Tibial nerve (tissue), 4 donors: Measurements from ENCODE around the gene LIPC. TPM values are rescaled to one million over a fixed set of nuclear protein-coding genes. Genes with fewer than 3 reads are reported as not detected.

Experiments
- DNase-seq, 2 donors: peaks; one replicate each; pipeline ENCODE4 v3.0.0-alpha.2; 2019; ENCODE audit warnings: low spot score in 2 of 2
- H3K27ac ChIP-seq, 4 donors: fragments of 200-600 bp; sonication (generic) in 3 of 4; one replicate each; pipeline ENCODE4 v1.5.1; 2017 to 2019; ENCODE audit warnings: mild to moderate bottlenecking in 1 of 4
- H3K27me3 ChIP-seq, 2 donors: fragments of 200-600 bp; sonication (generic) in 1 of 2; one replicate each; pipeline versions ENCODE4 v1.5.1 to v1.6.0; 2017 to 2019
- H3K36me3 ChIP-seq, 3 donors: fragments of 200-600 bp; sonication (generic); one replicate each; pipeline ENCODE4 v1.5.1; 2018 to 2019
- H3K4me1 ChIP-seq, 4 donors: fragments of 200-600 bp; sonication (generic) in 3 of 4; one replicate each; pipeline ENCODE4 v1.5.1; 2017 to 2019
- H3K4me3 ChIP-seq, 4 donors: fragments of 200-600 bp; sonication (generic) in 3 of 4; one replicate each; pipeline ENCODE4 v1.5.1; 2017 to 2019; ENCODE audit warnings: mild to moderate bottlenecking in 1 of 4, moderate library complexity in 1 of 4
- H3K9me3 ChIP-seq, 4 donors: fragments of 200-600 bp; sonication (generic) in 3 of 4; one replicate each; pipeline ENCODE4 v1.5.1; 2017 to 2019
- CTCF ChIP-seq, 5 experiments: fragments of 200-600 bp in 3 of 5; fragments of 450-650 bp in 2 of 5; sonication (generic) in 3 of 5; IDR thresholded peaks; one replicate each; pipeline ENCODE4 v1.5.1; 2016 to 2019; ENCODE audit warnings: antibody characterized with exemption in 5 of 5, mild to moderate bottlenecking in 3 of 5, moderate library complexity in 2 of 5
- EP300 ChIP-seq, 2 donors: sonication (generic); formaldehyde crosslinking; IDR thresholded peaks; one replicate each; pipeline ENCODE4 v1.6.1; 2017; ENCODE audit warnings: antibody characterized with exemption in 2 of 2, mild to moderate bottlenecking in 1 of 2
- POLR2A ChIP-seq, 2 donors: fragments of 450-650 bp; IDR thresholded peaks; one replicate each; pipeline ENCODE4 v1.6.1; 2017; ENCODE audit warnings: antibody characterized with exemption in 2 of 2, mild to moderate bottlenecking in 2 of 2, moderate library complexity in 2 of 2
- WGBS, 2 donors: methylation state at CpG; one replicate each; pipeline ENCODE4 v1.1.5; 2018; 5-methylcytosine and 5-hydroxymethylcytosine counted together
- total RNA-seq, 4 donors: library from RNA; depleted of rRNA; stranded (reverse); fragments of >200 nt; gene quantifications; one replicate each; pipeline ENCODE4 v1.1.0, GENCODE V29; 2016

The LIPC gene
- total RNA-seq, 4 donors from 2014 or later: 11.2 to 18.4 (median 14.7) TPM

GRCh38 chr15:58525991-58526421 is 94.2 kb downstream of the LIPC start:
- no peak for TF ChIP-seq CTCF (IDR thresholded peaks at IDR 0.05)
- H3K4me3 ChIP-seq: no peak overlapping the region
- no peaks in the 10 kb centered on the region for H3K27me3 ChIP-seq
- DNase-seq: no peak
- WGBS, 2 donors: 65 to 75% methylated on average over 4 of the region's 4 CpGs
- H3K9me3 ChIP-seq: no peaks in the 10 kb centered on the region
- H3K36me3 ChIP-seq: no peaks in the 10 kb centered on the region
- peak overlapping the region in 2 of 4 donors; percentile 40 to 50 for H3K27ac ChIP-seq
- peaks cover 0 to 63% (median 11%) of the 10 kb centered on the region in 4 donors for H3K4me1 ChIP-seq

GRCh38 chr15:58526647-58527192 is 94.9 kb downstream of the LIPC start:
- no peaks in the 10 kb centered on the region for H3K27me3 ChIP-seq
- no peak for DNase-seq
- peak overlapping the region in 2 of 4 donors; percentile 40 to 50 for H3K27ac ChIP-seq

GRCh38 chr15:58527573-58528187 is 95.9 kb downstream of the LIPC start:
- DNase-seq: no peak
- no peaks in the 10 kb centered on the region for H3K36me3 ChIP-seq
- H3K27ac ChIP-seq: peak overlapping the region in 1 of 4 donors; percentile 34
- TF ChIP-seq POLR2A (IDR thresholded peaks at IDR 0.05) (no peak), CTCF (IDR thresholded peaks at IDR 0.05) (no peak), EP300 (IDR thresholded peaks at IDR 0.05) (no peak)
- no peaks in the 10 kb centered on the region for H3K9me3 ChIP-seq
- H3K4me3 ChIP-seq: no peak overlapping the region
- peaks cover 0 to 46% (median 7%) of the 10 kb centered on the region in 4 donors for H3K4me1 ChIP-seq
- WGBS, 2 donors: 52 to 58% methylated on average over 9 of the region's 9 CpGs
- no peaks in the 10 kb centered on the region for H3K27me3 ChIP-seq

More at GRCh38 chr15:58526647-58527192, 94.9 kb downstream of the LIPC start:
- Histone ChIP-seq H3K9me3 (no peaks in the 10 kb centered on the region), H3K4me3 (no peak overlapping the region), H3K36me3 (no peaks in the 10 kb centered on the region), H3K4me1 (peaks cover 0 to 56% (median 10%) of the 10 kb centered on the region in 4 donors)
- 77 to 92% methylated on average over 6 to 7 of the region's 7 CpGs for WGBS, 2 donors
- TF ChIP-seq CTCF (IDR thresholded peaks at IDR 0.05): no peak
- peak in 1 of 2 donors; percentile 69 for TF ChIP-seq EP300 (IDR thresholded peaks at IDR 0.05)

GRCh38 chr15:58528188-58528870 is 96.5 kb downstream of the LIPC start:
- Histone ChIP-seq H3K36me3 (no peaks in the 10 kb centered on the region), H3K27me3 (no peaks in the 10 kb centered on the region), H3K9me3 (no peaks in the 10 kb centered on the region), H3K4me3 (no peak overlapping the region), H3K4me1 (peaks cover 0 to 40% (median 7%) of the 10 kb centered on the region in 4 donors), H3K27ac (peak overlapping the region in 2 of 4 donors; percentile 11 to 20)
- TF ChIP-seq CTCF (IDR thresholded peaks at IDR 0.05): no peak
- no peak for TF ChIP-seq EP300 (IDR thresholded peaks at IDR 0.05)
- no peak for TF ChIP-seq POLR2A (IDR thresholded peaks at IDR 0.05)
- DNase-seq: no peak
- WGBS, 2 donors: 63 to 76% methylated on average over 12 of the region's 12 CpGs

- no peak for TF ChIP-seq POLR2A (IDR thresholded peaks at IDR 0.05)
- TF ChIP-seq CTCF (IDR thresholded peaks at IDR 0.05): no peak
- no peak for TF ChIP-seq EP300 (IDR thresholded peaks at IDR 0.05)
- H3K9me3 ChIP-seq: no peaks in the 10 kb centered on the region
- WGBS, 2 donors: 61 to 74% methylated on average over 2 of the region's 2 CpGs
- DNase-seq: no peak
- no peak overlapping the region for H3K4me3 ChIP-seq
- peak overlapping the region in 2 of 4 donors; percentile 11 to 20 for H3K27ac ChIP-seq
- no peaks in the 10 kb centered on the region for H3K27me3 ChIP-seq
- no peaks in the 10 kb centered on the region for H3K36me3 ChIP-seq
- H3K4me1 ChIP-seq: peaks cover 0 to 33% (median 7%) of the 10 kb centered on the region in 4 donors
Measured at GRCh38 chr15:58529041-58529440, 97.2 kb downstream of the LIPC start.
